Measurements from ENCODE around the gene LARP6.
"Not testable (repeated sequence)": the region's sequence is repeated elsewhere in the genome, so short reads cannot be mapped to it uniquely, and the experiment has no call there.

Gene LARP6

GRCh38 chr15:70858614-70859321 is 4.8 kb upstream of the LARP6 start:
- DNase-seq: not testable (repeated sequence)

DNA sequence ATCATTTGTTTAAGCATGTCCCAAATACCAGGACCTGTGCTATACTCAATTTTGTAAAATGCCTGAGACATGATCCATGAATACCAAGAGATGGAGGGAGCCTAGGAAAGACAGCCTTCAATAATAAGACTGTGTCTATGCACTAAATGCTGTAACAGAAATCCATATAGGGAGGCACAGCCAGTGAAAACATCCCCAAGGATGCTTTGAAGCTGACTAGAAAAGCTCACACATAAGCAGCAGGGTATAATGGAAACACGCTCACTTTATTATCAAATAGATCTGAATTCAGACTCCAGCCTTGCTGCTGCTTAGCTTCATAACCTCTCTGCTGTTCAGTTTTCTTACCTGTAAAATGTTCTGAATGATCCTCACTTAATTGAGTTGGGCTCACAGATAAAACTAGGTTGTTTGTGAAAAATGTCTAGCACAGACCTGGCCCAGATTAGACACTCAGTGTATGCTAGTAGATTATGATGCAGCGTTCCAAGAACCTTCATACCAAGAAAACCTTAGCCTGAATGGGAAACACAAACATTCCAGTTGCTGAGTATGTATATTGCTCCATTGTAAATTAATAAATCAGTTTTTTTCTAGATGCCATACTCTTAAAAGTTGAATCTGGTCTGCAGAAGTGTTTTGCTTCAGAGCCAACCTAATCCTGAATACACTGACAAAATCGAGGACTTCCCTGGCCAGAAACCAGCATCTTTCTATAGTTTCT is 3.8 kb upstream of the LARP6 start:
- DNase-seq: no peak

DNA sequence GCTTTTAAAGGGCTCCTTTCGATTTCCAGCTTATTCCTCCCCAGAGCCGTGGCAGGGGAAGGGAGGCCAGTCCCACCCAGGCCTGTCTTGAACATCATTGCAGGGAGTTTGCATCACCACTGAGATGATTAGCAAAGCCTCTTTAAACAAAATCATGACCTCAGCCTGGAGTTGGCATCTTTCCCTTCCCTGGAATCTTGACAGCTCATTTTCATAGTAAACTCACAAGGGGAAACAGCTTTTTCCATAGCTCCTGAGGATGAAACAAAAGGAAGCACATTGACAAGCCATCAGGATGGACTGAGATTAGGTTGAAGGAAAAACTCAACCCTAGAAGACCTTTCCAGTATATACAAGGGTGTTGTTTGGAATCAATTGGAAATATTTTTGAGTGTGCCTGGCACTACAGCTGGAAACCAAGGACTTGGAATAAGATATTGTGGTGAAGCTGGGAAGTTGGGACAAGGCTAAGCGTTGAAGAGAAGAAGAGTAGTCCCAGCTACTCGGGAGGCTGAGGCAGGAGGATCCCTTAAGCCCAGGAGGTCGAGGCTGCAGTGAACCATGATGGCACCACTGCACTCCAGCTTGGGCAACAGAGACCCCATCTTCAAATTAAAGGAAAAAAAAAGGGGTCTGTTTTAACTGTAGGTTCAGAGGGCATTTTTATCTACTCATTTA is 3.1 kb upstream of the LARP6 start:
- no peak for DNase-seq

DNA sequence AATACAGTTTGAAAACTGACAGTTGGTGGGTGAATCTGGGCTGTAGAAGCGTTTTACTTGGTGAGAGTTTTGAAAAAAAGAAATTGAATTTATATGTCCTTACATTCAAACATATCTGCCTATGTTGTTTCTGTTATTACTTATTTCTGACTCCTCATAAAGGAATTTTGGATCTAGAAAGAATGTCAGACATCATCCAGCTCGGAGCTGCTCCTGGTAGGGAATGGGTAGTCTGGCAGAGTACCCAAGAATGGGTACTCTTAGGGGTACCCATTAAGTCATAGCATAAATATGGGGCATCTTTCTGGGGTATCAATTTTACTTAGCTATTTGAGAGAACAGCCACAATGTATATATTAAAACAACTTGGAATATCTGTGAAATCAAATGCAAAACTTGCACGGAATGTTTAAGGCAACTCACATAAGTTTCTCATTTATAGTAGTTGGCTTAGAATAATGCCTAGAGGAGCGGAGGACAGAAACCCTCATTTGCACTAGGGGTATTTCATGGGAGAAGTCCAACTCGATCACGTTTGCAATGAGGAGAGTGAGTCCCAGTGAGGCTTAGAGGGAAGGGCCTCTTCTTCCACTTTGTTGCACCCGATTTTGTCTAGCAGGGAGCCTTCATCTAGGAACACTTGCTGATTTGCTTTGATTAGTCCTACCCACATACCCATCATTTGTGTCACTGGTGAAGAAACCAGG is 2.4 kb upstream of the LARP6 start:
- no peak for DNase-seq

DNA sequence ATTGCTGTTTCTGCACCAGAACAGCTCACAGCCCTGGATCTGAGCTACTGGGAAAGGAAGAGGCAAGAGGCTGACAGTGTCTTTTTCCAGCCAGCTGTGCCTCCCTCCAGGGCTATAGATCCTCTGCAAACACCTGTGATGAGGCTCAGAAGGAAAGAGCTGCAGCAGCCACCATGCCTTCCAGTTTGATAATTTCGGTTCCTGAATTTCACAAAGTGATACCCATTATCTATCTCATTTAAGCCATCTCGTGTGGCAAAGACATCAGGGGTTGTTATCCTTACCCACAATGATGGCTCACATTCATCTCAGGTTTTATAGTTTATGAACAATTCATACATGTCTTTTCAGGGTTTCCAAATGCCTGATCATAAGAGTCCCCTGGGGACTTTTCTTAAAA is 1.8 kb upstream of the LARP6 start:
- no peak for DNase-seq

DNA sequence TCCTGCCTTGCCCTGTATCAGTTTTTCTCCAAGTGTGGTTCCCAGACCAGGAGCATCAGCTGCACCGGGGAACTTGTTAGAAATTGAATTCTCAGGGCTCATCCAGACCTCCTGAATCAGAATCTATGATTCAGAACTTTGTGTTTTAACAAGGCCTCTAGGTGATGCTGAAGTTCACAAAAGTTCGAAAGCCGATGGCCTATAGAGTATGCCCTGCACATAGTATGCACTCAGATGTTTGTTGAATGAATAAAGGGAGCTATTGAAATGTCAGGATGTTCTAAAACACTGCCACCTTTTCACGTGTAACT is 664 bp upstream of the LARP6 start:
- no peak for DNase-seq

GRCh38 chr15:70853318-70853972 is 512 bp downstream of the LARP6 start:
- no peak for DNase-seq

DNA sequence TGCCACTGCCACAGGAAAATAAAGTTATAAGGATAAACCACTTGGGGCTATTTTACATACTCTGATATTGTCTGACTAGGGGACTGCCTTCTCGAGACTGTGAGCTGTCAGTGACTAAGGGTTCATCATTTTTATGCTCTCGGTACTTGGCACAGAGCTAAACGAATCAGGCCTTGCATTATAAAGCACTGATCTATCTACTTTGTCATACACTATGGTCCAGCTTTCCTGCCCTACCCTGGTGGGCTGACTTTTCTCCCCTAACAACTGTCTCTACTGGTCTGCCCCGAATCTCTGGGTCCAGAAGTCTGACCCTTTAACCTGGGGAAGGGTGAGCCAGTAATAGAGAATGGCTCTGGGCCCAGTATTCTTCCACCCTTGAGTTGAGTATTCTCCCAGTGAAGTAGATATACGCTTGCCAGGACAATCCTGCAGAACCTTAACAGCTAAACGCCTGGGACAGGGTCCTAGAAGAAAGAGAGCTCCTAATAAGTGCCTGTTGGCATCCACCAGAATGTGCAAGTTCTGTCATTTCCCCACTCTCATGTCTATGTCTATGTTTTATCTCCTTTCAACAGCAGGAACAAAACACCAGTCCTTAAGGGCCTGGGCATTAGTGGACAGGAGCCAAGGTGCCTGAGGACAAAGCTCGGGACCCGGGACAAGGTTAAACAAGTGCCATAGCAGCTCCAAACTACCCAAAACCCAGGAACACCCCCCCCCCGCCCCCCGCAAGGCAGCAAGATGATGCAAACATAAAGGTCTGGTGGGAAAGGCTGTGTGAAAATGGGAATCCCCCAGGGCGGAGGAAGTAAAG is 1.2 kb downstream of the LARP6 start:
- DNase-seq: no peak

DNA sequence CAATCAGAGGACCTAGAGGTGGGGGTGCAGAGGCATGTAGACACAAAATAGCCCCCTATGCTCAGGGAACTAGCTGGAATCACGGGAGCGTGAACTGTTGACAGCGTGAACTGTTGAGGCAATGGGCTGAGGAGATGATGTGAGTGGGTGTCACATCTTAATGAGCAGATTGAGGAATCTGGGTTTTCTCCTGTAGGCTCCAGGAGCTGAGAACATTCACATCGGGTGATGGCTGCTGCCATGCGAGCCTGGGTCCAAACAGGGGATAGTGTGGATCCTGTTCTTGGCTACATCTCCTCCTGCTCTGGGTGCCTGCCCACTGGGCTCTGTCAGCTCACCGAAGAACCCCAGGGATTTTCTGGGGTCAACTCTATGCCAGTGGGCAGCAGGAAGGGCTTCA is 2.1 kb downstream of the LARP6 start:
- DNase-seq: no peak

- no peak for DNase-seq
Measured at GRCh38 chr15:70845602-70846360, 8.2 kb downstream of the LARP6 start.

- no peak for DNase-seq
Measured at GRCh38 chr15:70837476-70837875, 16.5 kb downstream of the LARP6 start.

DNA sequence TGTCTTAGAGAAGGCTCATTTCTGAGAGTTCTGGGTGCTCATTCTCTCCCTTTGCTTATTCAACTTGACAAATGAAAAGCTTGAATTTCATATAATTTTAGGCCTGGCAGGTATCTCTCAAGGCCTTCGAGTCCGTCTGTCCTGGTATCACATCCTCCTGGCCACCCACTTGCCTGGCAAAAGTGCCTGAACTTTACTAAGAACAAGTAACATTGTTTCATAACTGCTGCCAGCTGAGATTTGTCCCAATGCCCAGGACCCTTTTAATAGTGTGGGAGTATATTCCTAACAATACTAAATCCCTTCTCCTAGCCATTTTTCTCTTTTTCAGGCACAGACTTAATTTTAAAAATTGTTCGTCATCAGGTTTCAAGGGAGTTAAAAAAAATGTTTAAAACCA is 18.1 kb downstream of the LARP6 start:
- no peak for DNase-seq

DNA sequence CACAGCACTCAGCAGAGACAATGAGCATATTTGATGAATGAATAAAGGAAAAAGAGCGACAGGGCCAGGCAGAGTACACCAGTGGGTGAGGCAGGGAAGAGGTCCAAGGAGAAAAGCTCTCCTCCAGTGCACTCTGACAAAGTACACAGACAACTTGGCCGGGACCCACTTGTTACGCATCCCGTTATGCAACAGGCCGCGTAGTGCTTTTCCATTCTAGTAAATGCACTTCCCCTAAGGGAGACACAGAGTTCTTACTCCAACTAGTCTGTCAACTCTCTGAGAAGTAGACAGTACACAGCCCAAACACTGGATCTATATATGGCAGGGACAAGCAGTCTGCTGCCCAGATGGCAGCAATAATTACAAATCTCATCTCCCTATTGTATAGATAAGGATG is 18.5 kb downstream of the LARP6 start:
- DNase-seq: no peak

DNA sequence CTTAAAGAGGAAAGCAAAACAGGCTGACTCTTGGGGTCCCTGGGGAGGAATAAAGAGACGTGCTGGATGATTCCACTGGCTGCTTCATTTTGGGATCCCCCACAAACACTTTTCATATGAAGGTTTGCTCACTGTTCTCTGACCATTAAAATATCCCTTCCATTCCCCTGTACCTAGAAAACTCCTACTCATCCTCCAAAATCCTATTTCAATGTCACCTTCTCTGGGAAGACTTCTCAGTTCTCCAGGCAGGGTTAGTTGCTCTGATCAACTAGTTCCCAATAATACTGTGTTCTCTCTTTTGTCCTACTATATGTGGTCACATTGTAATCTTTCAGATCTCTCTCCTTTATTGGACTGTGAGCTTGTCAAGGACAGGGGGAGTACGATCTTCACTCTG is 19.0 kb downstream of the LARP6 start:
- no peak for DNase-seq

- no peak for DNase-seq
Measured at GRCh38 chr15:70833861-70834765, 19.8 kb downstream of the LARP6 start.

DNA sequence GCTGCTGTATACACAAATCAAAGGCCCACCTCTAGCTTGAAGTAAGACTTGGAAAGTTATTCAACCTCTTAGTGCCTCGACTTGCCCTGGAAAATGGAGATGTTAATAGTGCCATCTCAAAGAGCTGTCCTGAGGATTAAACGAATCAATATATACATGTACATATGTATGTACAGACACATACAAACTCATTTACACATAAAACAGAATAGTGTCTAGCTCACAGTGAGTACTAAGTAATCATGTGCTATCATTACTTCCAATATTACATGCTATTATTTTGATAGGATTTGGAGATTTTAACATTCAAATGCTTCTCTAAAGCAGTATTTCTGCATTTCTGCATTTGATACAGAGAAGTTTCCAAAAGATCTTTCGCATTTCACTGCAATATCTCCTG is 20.5 kb downstream of the LARP6 start:
- DNase-seq: no peak

DNA sequence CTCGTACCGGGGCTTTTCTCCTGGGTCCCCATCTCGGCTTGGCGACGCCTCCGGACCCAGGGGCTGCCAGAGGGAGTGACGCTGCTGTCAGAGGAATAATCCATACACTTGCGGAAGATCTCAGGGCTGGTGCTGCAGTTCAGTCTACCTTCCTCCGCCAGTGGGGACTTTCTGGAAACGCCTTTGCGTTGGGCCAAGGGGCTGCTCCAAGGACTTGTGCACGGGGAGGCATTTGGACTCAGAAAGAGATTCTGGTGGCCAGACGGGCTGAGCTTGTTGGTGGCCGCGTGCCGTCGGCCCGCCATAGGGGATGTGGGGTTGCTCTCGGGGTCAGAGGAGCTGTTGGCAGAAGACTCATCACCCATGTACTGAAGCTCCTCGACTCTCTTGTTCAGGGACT is 21.8 kb downstream of the LARP6 start:
- DNase-seq: no peak

GRCh38 chr15:70831094-70831911 is 22.7 kb downstream of the LARP6 start:
- no peak for DNase-seq

GRCh38 chr15:70830615-70831014 is 23.3 kb downstream of the LARP6 start:
- DNase-seq: no peak
